ENCODE results near the gene FAM20A.

Gene FAM20A

GRCh38 chr17:68566442-68566738, 34.8 kb downstream of the FAM20A start:
- DNase-seq (ENCODE audit: low spot score), result no peak

- DNase-seq (ENCODE audit: low spot score), result no peak
Measured at GRCh38 chr17:68565661-68566441, 35.3 kb downstream of the FAM20A start.

- DNase-seq (ENCODE audit: low spot score), result no peak
Measured at GRCh38 chr17:68564415-68565111, 36.6 kb downstream of the FAM20A start.

- DNase-seq (ENCODE audit: low spot score), result no peak
Measured at GRCh38 chr17:68562736-68563135, 38.4 kb downstream of the FAM20A start.

GRCh38 chr17:68560966-68561720, 40.0 kb downstream of the FAM20A start:
- no peak for DNase-seq (ENCODE audit: low spot score)

- no peak for DNase-seq (ENCODE audit: low spot score)
Measured at GRCh38 chr17:68559316-68559715, 41.9 kb downstream of the FAM20A start.

GRCh38 chr17:68556551-68556950, 44.6 kb downstream of the FAM20A start:
- DNase-seq (ENCODE audit: low spot score), result no peak

DNA sequence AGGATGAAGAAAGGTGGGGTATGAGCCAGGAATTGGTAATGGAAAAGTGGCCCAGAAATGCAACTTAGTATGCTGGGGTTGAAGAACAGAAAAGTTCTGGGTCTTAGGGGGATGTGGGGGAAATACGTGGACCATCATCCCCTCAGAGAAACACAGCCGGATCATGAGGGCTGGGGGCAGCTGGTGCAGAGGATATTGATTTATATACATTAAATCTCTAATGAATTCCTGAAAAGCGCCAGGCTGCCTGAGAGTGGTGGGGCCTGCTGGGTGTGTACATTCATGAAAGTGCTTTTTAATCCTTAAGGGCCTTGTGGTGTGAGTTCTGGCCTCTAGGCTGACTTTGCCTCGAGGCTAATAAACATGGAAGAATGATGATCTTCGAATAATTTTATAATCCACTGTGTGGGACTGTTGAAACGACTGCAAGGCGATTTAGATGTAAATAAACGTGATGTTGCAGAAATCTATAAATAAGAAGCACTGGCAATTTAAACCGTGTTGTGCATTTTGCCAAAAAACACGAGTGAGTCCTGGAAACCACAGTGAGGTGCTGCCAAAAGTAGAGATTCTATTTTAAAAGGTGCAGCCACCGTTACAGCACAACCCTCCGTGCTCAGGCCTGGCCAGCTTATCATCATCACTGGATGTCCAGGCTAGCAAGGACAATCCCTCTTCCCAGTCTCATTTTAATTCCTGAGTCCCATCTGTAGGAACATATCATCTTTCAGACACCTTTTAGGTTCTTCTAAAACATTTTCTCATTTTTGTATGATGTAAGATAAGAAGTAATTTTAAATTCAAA, 56.9 kb downstream of the FAM20A start:
- DNase-seq (ENCODE audit: low spot score), result no peak

DNA sequence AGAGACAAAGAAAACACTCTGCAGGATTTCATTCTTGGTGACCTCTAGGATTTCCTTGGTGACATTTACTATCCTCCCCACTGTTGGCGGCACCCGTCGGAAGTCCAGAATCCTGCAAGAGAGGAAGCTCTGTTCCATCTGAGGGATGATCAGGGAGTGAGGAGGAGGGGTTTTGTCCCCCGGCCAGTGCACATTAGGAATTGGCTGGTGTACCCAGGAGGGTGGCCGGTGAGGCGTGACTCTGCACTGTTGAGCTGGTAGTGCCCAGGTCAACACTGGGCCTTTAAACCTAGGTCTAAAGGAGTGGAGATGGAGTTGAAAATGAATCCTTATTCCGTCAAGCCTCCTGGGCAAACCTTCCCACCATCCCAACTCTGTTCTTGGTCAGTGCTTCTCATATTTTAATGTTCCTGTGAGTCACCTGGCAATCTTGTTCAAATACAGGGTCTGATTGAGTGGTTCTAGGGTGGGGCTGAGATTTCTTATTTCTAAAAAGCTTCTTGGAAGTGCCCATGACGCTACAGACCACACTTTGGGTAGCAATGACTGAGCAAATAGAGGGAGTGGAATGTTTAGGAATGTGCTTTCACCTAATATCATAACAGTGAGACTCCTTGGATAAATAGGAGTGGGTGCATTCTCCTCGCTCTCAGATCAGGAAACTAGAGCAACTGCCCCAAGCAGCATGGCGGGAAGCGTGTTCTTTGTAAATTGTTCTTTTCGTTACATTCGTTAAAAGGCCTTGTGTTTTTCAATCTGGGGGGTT, 58.3 kb downstream of the FAM20A start:
- no peak for DNase-seq (ENCODE audit: low spot score)

- DNase-seq (ENCODE audit: low spot score), result no peak
Measured at GRCh38 chr17:68541816-68542215, 59.4 kb downstream of the FAM20A start.

DNA sequence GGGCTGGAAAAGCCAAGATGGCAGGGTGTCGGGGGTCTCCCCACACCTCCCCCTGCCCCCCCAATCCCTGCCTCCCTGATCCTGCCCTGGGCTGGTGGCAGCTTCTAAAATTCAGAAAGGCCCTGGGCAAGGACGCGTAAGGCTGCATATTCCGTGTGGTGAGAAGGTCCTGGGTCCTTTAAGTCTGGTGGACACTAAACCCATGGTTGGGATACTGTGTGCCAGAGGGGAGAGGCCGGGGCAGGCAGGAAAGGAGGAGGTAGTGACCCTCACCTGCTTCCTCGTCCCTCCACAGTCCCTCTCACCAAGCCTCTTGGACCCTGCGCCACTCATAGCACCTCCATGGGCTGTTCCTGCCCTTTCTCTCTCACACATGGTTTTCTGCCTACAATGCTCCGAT, 60.2 kb downstream of the FAM20A start:
- no peak for DNase-seq (ENCODE audit: low spot score)

- DNase-seq (ENCODE audit: low spot score), result no peak
Measured at GRCh38 chr17:68539548-68540467, 61.4 kb downstream of the FAM20A start.

GRCh38 chr17:68535922-68536321, 65.2 kb downstream of the FAM20A start:
- DNase-seq (ENCODE audit: low spot score), result no peak

GRCh38 chr17:68534695-68535088, 66.5 kb downstream of the FAM20A start:
- DNase-seq (ENCODE audit: low spot score), result no peak

DNA sequence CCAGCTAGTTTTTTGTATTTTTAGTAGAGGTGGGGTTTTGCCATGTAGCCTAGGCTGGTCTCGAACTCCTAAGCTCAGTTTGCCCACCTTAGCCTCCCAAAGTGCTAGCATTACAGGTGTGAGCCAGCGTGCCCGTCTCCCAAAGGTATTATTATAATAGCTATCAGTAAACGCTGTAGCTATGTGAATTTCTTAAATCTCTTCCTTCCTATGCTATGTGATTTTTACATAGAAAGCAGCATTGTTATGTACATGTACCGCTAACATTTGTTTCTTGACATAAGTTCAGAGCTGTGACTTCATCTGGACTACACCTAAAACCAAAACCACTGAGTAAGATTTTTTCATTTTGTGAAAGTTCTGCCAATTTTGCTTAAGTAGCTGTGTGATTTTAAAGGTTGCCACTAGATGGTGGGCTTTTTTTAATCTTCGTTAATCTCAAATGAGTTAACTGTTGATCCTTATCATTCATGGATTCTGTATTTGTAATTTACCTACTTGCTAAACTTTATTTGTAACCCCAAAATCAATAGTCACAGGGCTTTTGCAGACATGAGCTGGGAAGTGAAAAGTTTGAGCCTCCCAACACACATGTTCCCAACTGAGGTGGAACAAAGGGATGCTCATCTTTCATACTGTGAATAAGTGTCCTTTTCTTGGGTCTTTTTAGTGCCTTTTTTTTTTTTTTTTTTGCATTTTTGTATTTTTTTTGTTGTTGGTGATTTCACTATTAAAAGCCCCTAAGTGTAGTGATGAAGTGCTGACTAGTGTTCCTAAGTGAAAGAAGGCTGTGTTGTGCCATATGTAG, 67.1 kb downstream of the FAM20A start:
- no peak for DNase-seq (ENCODE audit: low spot score)

DNA sequence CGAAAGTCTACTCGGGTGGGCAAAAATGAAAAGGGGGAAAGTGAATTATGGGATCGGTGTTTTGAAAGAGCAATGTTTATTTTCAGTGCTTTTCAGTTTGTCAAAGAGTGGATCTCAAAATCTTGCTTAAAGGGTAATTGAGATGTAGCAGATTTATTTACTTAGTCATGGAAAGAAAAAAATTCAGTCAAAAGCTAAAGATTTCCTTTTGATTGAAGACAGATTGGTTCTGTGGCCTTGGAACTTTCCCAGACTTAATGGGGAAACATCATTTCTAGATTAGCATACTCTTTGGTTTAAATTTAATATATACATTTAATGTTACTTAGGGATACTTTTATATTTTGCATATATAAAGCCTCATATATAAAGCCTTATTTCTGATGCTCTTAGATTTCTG, 68.3 kb downstream of the FAM20A start:
- DNase-seq (ENCODE audit: low spot score), result no peak

- no peak for DNase-seq (ENCODE audit: low spot score)
Measured at GRCh38 chr17:68531252-68531651, 69.9 kb downstream of the FAM20A start.

DNA sequence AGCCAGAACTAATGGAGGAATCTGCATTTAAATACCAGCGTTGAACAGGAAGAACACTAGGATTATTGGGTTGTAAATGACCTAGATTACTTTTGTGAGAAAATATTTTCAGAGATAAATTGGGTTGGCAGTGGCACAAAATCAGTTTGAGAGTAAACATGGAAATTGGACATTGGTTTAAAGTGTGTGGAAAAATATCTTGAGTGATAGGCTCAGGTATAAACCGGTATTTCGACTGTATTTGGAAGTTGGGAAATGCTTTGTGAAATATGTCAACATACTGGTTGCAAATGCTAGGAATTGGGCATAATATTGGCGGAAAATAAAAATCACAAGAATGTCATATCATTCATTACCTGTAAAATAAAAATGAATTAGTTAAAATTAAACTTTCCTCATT, 73.9 kb downstream of the FAM20A start:
- no peak for DNase-seq (ENCODE audit: low spot score)

- no peak for DNase-seq (ENCODE audit: low spot score)
Measured at GRCh38 chr17:68526548-68526947, 74.6 kb downstream of the FAM20A start.

Measured in SK-N-DZ (cell line).